Measurements from ENCODE around the gene MAN1A1.

MAN1A1 gene

GRCh38 chr6:119161438-119161837 is 188.1 kb downstream of the MAN1A1 start:
- Histone ChIP-seq H3K4me1 (ENCODE audit: insufficient read depth, low read length, poor library complexity, severe bottlenecking) (peaks cover 10% of the 10 kb centered on the region), H3K36me3 (ENCODE audit: insufficient read depth, low read length) (no peaks in the 10 kb centered on the region), H3F3A (ENCODE audit: low read depth) (no peaks in the 10 kb centered on the region), H3K4me3 (ENCODE audit: low read length, poor library complexity, severe bottlenecking) (no peak overlapping the region), H3K9me2 (replicated peaks; ENCODE audit: low read depth, low read length) (no peaks in the 10 kb centered on the region), H4K20me1 (ENCODE audit: insufficient read depth, low read length, poor library complexity, severe bottlenecking) (no peaks in the 10 kb centered on the region), H3K9me3 (ENCODE audit: insufficient read depth, low read depth, low read length) (no peaks in the 10 kb centered on the region), H3K27me3 (ENCODE audit: insufficient read depth, low read length, poor library complexity, severe bottlenecking) (no peaks in the 10 kb centered on the region), H3K79me2 (ENCODE audit: insufficient read depth, low read length) (no peaks in the 10 kb centered on the region), H3K9ac (ENCODE audit: low read depth, low read length, poor library complexity, severe bottlenecking) (no peak overlapping the region), H2AFZ (ENCODE audit: low read length) (no peak overlapping the region), H3K4me2 (ENCODE audit: low read depth, low read length, poor library complexity, severe bottlenecking) (no peak overlapping the region)
- TF ChIP-seq CTCF (conservative IDR thresholded peaks at IDR 0.05; ENCODE audit: low read length) (no peak), EZH2phosphoT487 (IDR thresholded peaks at IDR 0.05; ENCODE audit: borderline replicate concordance) (no peak)

- Histone ChIP-seq H3K79me2 (ENCODE audit: insufficient read depth, low read length) (no peaks in the 10 kb centered on the region), H3K36me3 (ENCODE audit: insufficient read depth, low read length) (no peaks in the 10 kb centered on the region), H4K20me1 (ENCODE audit: insufficient read depth, low read length, poor library complexity, severe bottlenecking) (no peaks in the 10 kb centered on the region), H3F3A (ENCODE audit: low read depth) (no peaks in the 10 kb centered on the region), H2AFZ (ENCODE audit: low read length) (no peak overlapping the region), H3K9me3 (ENCODE audit: insufficient read depth, low read depth, low read length) (no peaks in the 10 kb centered on the region), H3K9me2 (replicated peaks; ENCODE audit: low read depth, low read length) (no peaks in the 10 kb centered on the region), H3K4me2 (ENCODE audit: low read depth, low read length, poor library complexity, severe bottlenecking) (no peak overlapping the region), H3K4me3 (ENCODE audit: low read length, poor library complexity, severe bottlenecking) (no peak overlapping the region), H3K9ac (ENCODE audit: low read depth, low read length, poor library complexity, severe bottlenecking) (no peak overlapping the region), H3K27me3 (ENCODE audit: insufficient read depth, low read length, poor library complexity, severe bottlenecking) (no peaks in the 10 kb centered on the region), H3K4me1 (ENCODE audit: insufficient read depth, low read length, poor library complexity, severe bottlenecking) (peaks cover 14% of the 10 kb centered on the region)
- no peak for TF ChIP-seq CTCF (conservative IDR thresholded peaks at IDR 0.05; ENCODE audit: low read length)
- TF ChIP-seq EZH2phosphoT487 (IDR thresholded peaks at IDR 0.05; ENCODE audit: borderline replicate concordance), result no peak
These were observed 188.7 kb downstream of the MAN1A1 start for GRCh38 chr6:119160911-119161310.

- H3K36me3 ChIP-seq (ENCODE audit: insufficient read depth, low read length), result no peaks in the 10 kb centered on the region
- H2AFZ ChIP-seq (ENCODE audit: low read length), result no peak overlapping the region
- no peak for TF ChIP-seq EZH2phosphoT487 (IDR thresholded peaks at IDR 0.05; ENCODE audit: borderline replicate concordance)
- no peak for TF ChIP-seq CTCF (conservative IDR thresholded peaks at IDR 0.05; ENCODE audit: low read length)
- H3K4me2 ChIP-seq (ENCODE audit: low read depth, low read length, poor library complexity, severe bottlenecking), result no peak overlapping the region
- H3F3A ChIP-seq (ENCODE audit: low read depth), result no peaks in the 10 kb centered on the region
- H3K4me3 ChIP-seq (ENCODE audit: low read length, poor library complexity, severe bottlenecking), result no peak overlapping the region
- no peaks in the 10 kb centered on the region for H3K79me2 ChIP-seq (ENCODE audit: insufficient read depth, low read length)
- no peaks in the 10 kb centered on the region for H3K9me2 ChIP-seq (replicated peaks; ENCODE audit: low read depth, low read length)
- H4K20me1 ChIP-seq (ENCODE audit: insufficient read depth, low read length, poor library complexity, severe bottlenecking), result no peaks in the 10 kb centered on the region
- no peaks in the 10 kb centered on the region for H3K27me3 ChIP-seq (ENCODE audit: insufficient read depth, low read length, poor library complexity, severe bottlenecking)
- H3K9ac ChIP-seq (ENCODE audit: low read depth, low read length, poor library complexity, severe bottlenecking), result no peak overlapping the region
- peaks cover 18% of the 10 kb centered on the region for H3K4me1 ChIP-seq (ENCODE audit: insufficient read depth, low read length, poor library complexity, severe bottlenecking)
- H3K9me3 ChIP-seq (ENCODE audit: insufficient read depth, low read depth, low read length), result no peaks in the 10 kb centered on the region
These were observed 191.3 kb downstream of the MAN1A1 start for GRCh38 chr6:119158057-119158848.

All from Loucy (cell line).